HL-60 (cell line): ENCODE data around the gene ZNF423.

Source experiments
- CTCF ChIP-seq: IDR thresholded peaks from one replicate; pipeline ENCODE4 v1.5.1; 2011; ENCODE audit warnings: low read length, control low read depth, inconsistent platforms; ENCODE audit not compliant: insufficient read depth
- REST ChIP-seq: IDR thresholded peaks from 2 replicates; pipeline ENCODE4 v1.6.1; 2012; ENCODE audit warnings: low read depth; ENCODE audit not compliant: insufficient replicate concordance

GRCh38 chr16:49724774-49725173, 131.1 kb downstream of the ZNF423 start:
- TF ChIP-seq CTCF (no peak), REST (no peak)
